NT2/D1 (cell line): ENCODE measurements around the gene IQSEC1.

ENCODE experiments used
- YY1 ChIP-seq: IDR thresholded peaks from 2 replicates; pipeline ENCODE4 v1.6.1; 2011; ENCODE audit not compliant: insufficient read length, insufficient read depth
- ZNF274 ChIP-seq: IDR thresholded peaks from 2 replicates; pipeline ENCODE4 v1.6.1; 2011; ENCODE audit warnings: mild to moderate bottlenecking, low read depth, low read length

DNA sequence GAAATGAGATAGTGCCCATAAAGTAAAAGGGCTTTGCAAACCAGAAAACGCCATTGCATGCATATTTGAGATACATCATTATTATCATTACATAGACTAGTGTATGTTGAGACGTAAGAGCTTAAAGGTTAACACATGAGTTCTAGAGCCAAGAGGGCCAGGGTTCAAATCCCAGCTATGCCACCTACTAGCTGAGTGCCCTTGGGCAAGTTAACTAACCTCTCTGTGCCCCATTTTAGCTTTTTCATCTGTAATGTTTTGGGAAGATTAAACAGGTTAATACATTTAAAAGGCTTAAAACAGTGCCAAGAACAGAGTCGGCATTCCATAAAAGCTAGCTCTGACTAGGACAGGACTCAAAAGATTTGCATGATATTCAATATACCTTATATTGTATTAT lies 22.8 kb downstream of the IQSEC1 start:
- TF ChIP-seq YY1 (no peak), ZNF274 (no peak)
